K562 (cell line): ENCODE measurements around the gene ATP5F1C. TPM values are rescaled to one million over a fixed set of nuclear protein-coding genes. Genes with fewer than 3 reads are reported as not detected.

Source experiments
- C11orf30 ChIP-seq: fragments of 450-650 bp; IDR thresholded peaks from 2 replicates; pipeline ENCODE4 v1.6.1; 2016; ENCODE audit warnings: low read depth, mild to moderate bottlenecking
- CBFA2T3 ChIP-seq: fragments of 450-650 bp; IDR thresholded peaks from 2 replicates; pipeline ENCODE4 v1.6.1; 2017
- ETV5 ChIP-seq: sonication (generic); formaldehyde crosslinking; IDR thresholded peaks from 2 replicates; pipeline ENCODE4 v1.4.0; 2020; ENCODE audit warnings: low read depth, mild to moderate bottlenecking, missing genetic modification reagents
- GABPB2 ChIP-seq: fragments of 250-450 bp; sonication (Bioruptor Pico); conservative IDR thresholded peaks from 2 replicates; pipeline ENCODE4 v1.5.1; 2021; ENCODE audit warnings: mild to moderate bottlenecking
- GTF2A2 ChIP-seq: IDR thresholded peaks from 2 replicates; pipeline ENCODE4 v1.6.1; 2016; ENCODE audit warnings: mild to moderate bottlenecking, missing genetic modification characterization, missing compliant biosample characterization
- KLF6 ChIP-seq: fragments of 250-450 bp; sonication (Bioruptor Pico); IDR thresholded peaks from 2 replicates; pipeline ENCODE4 v1.4.0; 2020; ENCODE audit warnings: mild to moderate bottlenecking, moderate library complexity, borderline replicate concordance
- TBL1XR1 ChIP-seq, 2 experiments: IDR thresholded peaks; 2 replicates each; pipeline ENCODE4 v1.6.1; 2012; ENCODE audit warnings: improper control_type of control experiment in 2 of 2, low read length in 2 of 2, mild to moderate bottlenecking in 1 of 2
- THRAP3 ChIP-seq: fragments of 450-650 bp; IDR thresholded peaks from 2 replicates; pipeline ENCODE4 v1.6.1; 2016; ENCODE audit warnings: mild to moderate bottlenecking, inconsistent platforms, borderline replicate concordance
- ZBTB7A ChIP-seq: IDR thresholded peaks from 2 replicates; pipeline ENCODE4 v1.6.1; 2011; ENCODE audit warnings: low read depth, mild to moderate bottlenecking, low read length, moderate library complexity, borderline replicate concordance; ENCODE audit not compliant: control insufficient read depth
- ZFP30 ChIP-seq: fragments of 250-450 bp; sonication (Bioruptor Pico); IDR thresholded peaks from 2 replicates; pipeline ENCODE4 v1.8.0; 2022; ENCODE audit warnings: moderate library complexity, mild to moderate bottlenecking, inconsistent platforms, borderline replicate concordance
- ZNF133 ChIP-seq: fragments of 250-450 bp; sonication (Bioruptor Pico); IDR thresholded peaks from 2 replicates; pipeline ENCODE4 v1.4.0; 2020; ENCODE audit warnings: mild to moderate bottlenecking
- ZNF143 ChIP-seq: sonication (generic); formaldehyde crosslinking; IDR thresholded peaks from 2 replicates; pipeline ENCODE4 v1.9.0; 2022; ENCODE audit warnings: mild to moderate bottlenecking, missing genetic modification reagents
- ZNF431 ChIP-seq: sonication (generic); formaldehyde crosslinking; IDR thresholded peaks from 2 replicates; pipeline ENCODE4 v1.8.0; 2022; ENCODE audit warnings: mild to moderate bottlenecking, missing genetic modification reagents
- ZNF592 ChIP-seq: fragments of 450-650 bp; IDR thresholded peaks from 2 replicates; pipeline ENCODE4 v1.6.1; 2017; ENCODE audit warnings: antibody characterized with exemption, mild to moderate bottlenecking
- ZNF79 ChIP-seq: fragments of 250-450 bp; sonication (Bioruptor Pico); IDR thresholded peaks from 2 replicates; pipeline ENCODE4 v1.4.0; 2020; ENCODE audit warnings: low read depth, mild to moderate bottlenecking, moderate library complexity
- polyA plus RNA-seq, 8 experiments: library from polyadenylated mRNA; depleted of rRNA in 4 of 8; stranded (reverse) in 5 of 8; unstranded in 3 of 8; fragments of >200 nt; fragmentation: Nextera tagmentation in 2 of 8; fragmentation: Illumina TruSeq in 1 of 8; extraction: Ambion mirVana in 2 of 8; extraction: Trizol in 1 of 8; gene quantifications; 2 replicates each; pipeline versions ENCODE4 v1.2.1 to v1.2.3, GENCODE V29; 2011 to 2014; ENCODE audit warnings: inconsistent platforms in 1 of 8, missing spikeins in 1 of 8
- total RNA-seq, 7 experiments: library from RNA; depleted of rRNA in 6 of 7; stranded (reverse); fragments of >200 nt in 6 of 7; fragmentation: Illumina TruSeq in 2 of 7; extraction: Trizol in 2 of 7; gene quantifications; 2 replicates each; pipeline versions ENCODE4 v1.2.1 to v1.2.3, GENCODE V29; 2011 to 2021; ENCODE audit warnings: low replicate concordance in 1 of 7
- TF ChIP-seq, protein P1 (sequence below): fragments of 250-450 bp; sonication (Bioruptor Pico); IDR thresholded peaks from 2 replicates; pipeline ENCODE4 v1.4.0; 2020
- TF ChIP-seq, protein P2 (sequence below): fragments of 450-650 bp; IDR thresholded peaks from 2 replicates; pipeline ENCODE4 v1.6.1; 2016
- TF ChIP-seq, protein P3 (sequence below), 2 experiments: fragments of 450-650 bp in 1 of 2; sonication (generic) in 1 of 2; formaldehyde crosslinking in 1 of 2; IDR thresholded peaks in 1 of 2; conservative IDR thresholded peaks in 1 of 2; 2 replicates each; pipeline versions ENCODE4 v1.6.1 to v1.8.1; 2016 to 2023; ENCODE audit warnings: mild to moderate bottlenecking in 2 of 2, moderate library complexity in 2 of 2, inconsistent platforms in 1 of 2, missing genetic modification reagents in 1 of 2

The ATP5F1C gene
- total and polyA plus RNA-seq, 9 of the 15 experiments (the other 6 are each of a cell fraction or from before 2014, with no cell fraction given), result 389 to 1,475 (median 559) TPM

GRCh38 chr10:7787857-7788638 lies at the start of gene ATP5F1C, which contains the start of gene KIN (continued):
- TF ChIP-seq GABPB2 (no peak), ZNF133 (CRISPR knock-in tag) (no peak), ZNF431 (no peak), THRAP3 (no peak), ZNF143 (CRISPR knock-in tag) (no peak; the same call in 1 of the 2 replicates), ZFP30 (CRISPR knock-in tag) (no peak), GTF2A2 (tag) (no peak), ETV5 (CRISPR knock-in tag) (peak; percentile 45; the same call in 1 of the 2 replicates), CBFA2T3 (no peak), ZNF592 (no peak), ZBTB7A (peak; percentile 39; the same call in 1 of the 2 replicates), C11orf30 (no peak; the same call in 1 of the 2 replicates), ZNF79 (CRISPR knock-in tag) (no peak), TBL1XR1 (IDR thresholded peaks at IDR 0.05; ENCODE audit: low read length in 2 of 2) (no peak), KLF6 (CRISPR knock-in tag) (no peak)
- TF ChIP-seq, protein P1, sequence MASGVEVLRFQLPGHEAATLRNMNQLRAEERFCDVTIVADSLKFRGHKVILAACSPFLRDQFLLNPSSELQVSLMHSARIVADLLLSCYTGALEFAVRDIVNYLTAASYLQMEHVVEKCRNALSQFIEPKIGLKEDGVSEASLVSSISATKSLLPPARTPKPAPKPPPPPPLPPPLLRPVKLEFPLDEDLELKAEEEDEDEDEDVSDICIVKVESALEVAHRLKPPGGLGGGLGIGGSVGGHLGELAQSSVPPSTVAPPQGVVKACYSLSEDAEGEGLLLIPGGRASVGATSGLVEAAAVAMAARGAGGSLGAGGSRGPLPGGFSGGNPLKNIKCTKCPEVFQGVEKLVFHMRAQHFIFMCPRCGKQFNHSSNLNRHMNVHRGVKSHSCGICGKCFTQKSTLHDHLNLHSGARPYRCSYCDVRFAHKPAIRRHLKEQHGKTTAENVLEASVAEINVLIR, result no peak
- TF ChIP-seq, protein P2, sequence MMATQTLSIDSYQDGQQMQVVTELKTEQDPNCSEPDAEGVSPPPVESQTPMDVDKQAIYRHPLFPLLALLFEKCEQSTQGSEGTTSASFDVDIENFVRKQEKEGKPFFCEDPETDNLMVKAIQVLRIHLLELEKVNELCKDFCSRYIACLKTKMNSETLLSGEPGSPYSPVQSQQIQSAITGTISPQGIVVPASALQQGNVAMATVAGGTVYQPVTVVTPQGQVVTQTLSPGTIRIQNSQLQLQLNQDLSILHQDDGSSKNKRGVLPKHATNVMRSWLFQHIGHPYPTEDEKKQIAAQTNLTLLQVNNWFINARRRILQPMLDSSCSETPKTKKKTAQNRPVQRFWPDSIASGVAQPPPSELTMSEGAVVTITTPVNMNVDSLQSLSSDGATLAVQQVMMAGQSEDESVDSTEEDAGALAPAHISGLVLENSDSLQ, result no peak
- TF ChIP-seq, protein P3, sequence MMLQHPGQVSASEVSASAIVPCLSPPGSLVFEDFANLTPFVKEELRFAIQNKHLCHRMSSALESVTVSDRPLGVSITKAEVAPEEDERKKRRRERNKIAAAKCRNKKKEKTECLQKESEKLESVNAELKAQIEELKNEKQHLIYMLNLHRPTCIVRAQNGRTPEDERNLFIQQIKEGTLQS (IDR thresholded peaks at IDR 0.05), result no peak
- TF ChIP-seq, protein P3 (CRISPR knock-in tag; conservative IDR thresholded peaks at IDR 0.05), result no peak
